Mucosa of rectum (tissue), 2 donors: ENCODE results near the gene CGB5.

Experiments used
- H3K27ac ChIP-seq, 2 donors: one replicate each; pipeline ENCODE4 v1.7.0; 2013; ENCODE audit warnings: inconsistent platforms in 2 of 2, low read depth in 2 of 2, low read length in 2 of 2
- H3K27me3 ChIP-seq, 2 donors: one replicate each; pipeline ENCODE4 v1.7.0; 2013; ENCODE audit warnings: low read length in 2 of 2; ENCODE audit not compliant: control insufficient read depth in 2 of 2, insufficient read depth in 2 of 2
- H3K36me3 ChIP-seq, 2 donors: one replicate each; pipeline ENCODE4 v1.7.0; 2013; ENCODE audit warnings: low read length in 2 of 2; ENCODE audit not compliant: control insufficient read depth in 2 of 2, insufficient read depth in 2 of 2
- H3K4me1 ChIP-seq, 2 donors: one replicate each; pipeline ENCODE4 v1.7.0; 2013; ENCODE audit warnings: low read length in 2 of 2, mild to moderate bottlenecking in 1 of 2; ENCODE audit not compliant: control insufficient read depth in 2 of 2, insufficient read depth in 2 of 2
- H3K4me3 ChIP-seq, 2 donors: one replicate each; pipeline ENCODE4 v1.7.0; 2013; ENCODE audit warnings: low read length in 2 of 2
- H3K9ac ChIP-seq, 2 donors: one replicate each; pipeline ENCODE4 v1.7.0; 2013; ENCODE audit warnings: low read length in 2 of 2, low read depth in 1 of 2, mild to moderate bottlenecking in 1 of 2
- H3K9me3 ChIP-seq, 2 donors: one replicate each; pipeline ENCODE4 v1.7.0; 2013; ENCODE audit warnings: low read length in 2 of 2; ENCODE audit not compliant: control insufficient read depth in 2 of 2
- donor health status: healthy.
- donor health status: Normal muscosa, but diverticular disease.

The CGB5 gene

GRCh38 chr19:49085868-49086232 lies 42.2 kb downstream of the CGB5 start:
- H3K27me3 ChIP-seq = no peaks in the 10 kb centered on the region
- H3K9ac ChIP-seq = peak overlapping the region; percentile 86 to 93
- H3K9me3 ChIP-seq = no peaks in the 10 kb centered on the region
- H3K36me3 ChIP-seq = peaks cover 18 to 28% of the 10 kb centered on the region in 2 donors
- peak overlapping the region; percentile 90 to 95 for H3K4me3 ChIP-seq
- peaks cover 6 to 13% of the 10 kb centered on the region in 2 donors for H3K4me1 ChIP-seq
- peak overlapping the region; percentile 74 to 89 for H3K27ac ChIP-seq

DNA sequence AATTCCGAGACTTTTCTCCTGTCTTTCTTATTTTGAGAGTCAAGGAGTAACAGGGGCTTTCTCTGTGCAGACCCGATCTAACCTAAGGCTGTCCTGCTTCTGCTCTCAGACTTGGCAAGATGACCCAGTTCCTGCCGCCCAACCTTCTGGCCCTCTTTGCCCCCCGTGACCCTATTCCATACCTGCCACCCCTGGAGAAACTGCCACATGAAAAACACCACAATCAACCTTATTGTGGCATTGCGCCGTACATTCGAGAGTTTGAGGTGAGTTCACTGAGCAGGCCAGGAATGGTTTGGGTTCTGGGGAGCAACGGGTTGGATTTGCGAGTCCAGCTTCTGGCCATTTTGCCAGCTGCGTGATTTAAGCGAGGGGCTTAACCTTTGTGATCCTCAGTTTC lies 42.6 kb downstream of the CGB5 start:
- Histone ChIP-seq H3K27ac (no peak overlapping the region), H3K4me3 (peak overlapping the region; percentile 90 to 95), H3K9me3 (no peaks in the 10 kb centered on the region), H3K9ac (peak overlapping the region; percentile 86 to 93), H3K4me1 (peaks cover 6 to 13% of the 10 kb centered on the region in 2 donors), H3K36me3 (peaks cover 20 to 30% of the 10 kb centered on the region in 2 donors), H3K27me3 (no peaks in the 10 kb centered on the region)

GRCh38 chr19:49091391-49092038 lies 47.9 kb downstream of the CGB5 start:
- Histone ChIP-seq H3K27me3 (no peaks in the 10 kb centered on the region), H3K36me3 (peaks cover 41 to 66% of the 10 kb centered on the region in 2 donors), H3K4me3 (no peak overlapping the region), H3K9ac (no peak overlapping the region), H3K27ac (no peak overlapping the region), H3K4me1 (peaks cover 2 to 7% of the 10 kb centered on the region in 2 donors), H3K9me3 (no peaks in the 10 kb centered on the region)

GRCh38 chr19:49092686-49093085 lies 49.0 kb downstream of the CGB5 start:
- H3K4me1 ChIP-seq = no peaks in the 10 kb centered on the region
- H3K9me3 ChIP-seq = no peaks in the 10 kb centered on the region
- H3K27ac ChIP-seq = no peak overlapping the region
- peaks cover 37 to 71% of the 10 kb centered on the region in 2 donors for H3K36me3 ChIP-seq
- no peak overlapping the region for H3K4me3 ChIP-seq
- H3K27me3 ChIP-seq = no peaks in the 10 kb centered on the region
- no peak overlapping the region for H3K9ac ChIP-seq
